SK-N-SH (cell line): Measurements from ENCODE around the gene TCL1A. TPM values are rescaled to one million over a fixed set of nuclear protein-coding genes. Genes with fewer than 3 reads are reported as not detected.

Experiments used
- CTCF ChIA-PET: fragments of 300-600, 350-600 bp; formaldehyde crosslinking; extraction: SDS; loops from one replicate; lab custom pipeline; 2021; lab: Yijun Ruan, JAX
- POLR2A ChIA-PET: fragments of 350-600 bp; sonication (Branson Sonifier 250); formaldehyde crosslinking; extraction: SDS; loops from one replicate; lab custom pipeline; 2020; ENCODE audit warnings: antibody characterized with exemption, inconsistent platforms; lab: Yijun Ruan, JAX
- DNase-seq: peaks from one replicate; pipeline ENCODE4 v3.0.0; 2012
- H2AFZ ChIP-seq: fragments of 200-600 bp; sonication (generic); 2 replicates; pipeline ENCODE4 v1.8.1; 2016; ENCODE audit warnings: antibody characterized with exemption, mild to moderate bottlenecking, low read depth
- H3F3A ChIP-seq: fragments of 200-600 bp; sonication (generic); replicated peaks from 2 replicates; pipeline ENCODE3; 2016; ENCODE audit warnings: antibody characterized with exemption, mild to moderate bottlenecking; ENCODE audit not compliant: insufficient read depth
- H3K27ac ChIP-seq, 2 experiments: fragments of 200-500 bp in 1 of 2; fragments of 200-600 bp in 1 of 2; sonication (Bioruptor generic) in 1 of 2; sonication (generic), shearing (Covaris generic) in 1 of 2; 2 replicates each; pipeline versions ENCODE4 v1.5.1 to v1.6.1; 2014 to 2016; ENCODE audit warnings: low read depth in 2 of 2, inconsistent platforms in 1 of 2, low read length in 1 of 2, mild to moderate bottlenecking in 1 of 2, mixed read lengths in 1 of 2
- H3K27me3 ChIP-seq: fragments of 200-600 bp; sonication (generic), shearing (Covaris generic); 2 replicates; pipeline ENCODE4 v1.6.1; 2016; ENCODE audit warnings: mixed run types; ENCODE audit not compliant: insufficient read depth
- H3K36me3 ChIP-seq, 2 experiments: fragments of 200-500 bp in 1 of 2; fragments of 200-600 bp in 1 of 2; sonication (Bioruptor generic) in 1 of 2; sonication (generic) in 1 of 2; replicated peaks in 1 of 2; 2 replicates each; pipeline versions ENCODE3 to v1.5.1; 2014 to 2016; ENCODE audit warnings: low read length in 1 of 2, mild to moderate bottlenecking in 1 of 2; ENCODE audit not compliant: insufficient read depth in 2 of 2, control insufficient read depth in 1 of 2
- H3K4me1 ChIP-seq, 2 experiments: fragments of 200-500 bp in 1 of 2; fragments of 200-600 bp in 1 of 2; sonication (Bioruptor generic) in 1 of 2; sonication (generic), shearing (Covaris generic) in 1 of 2; 2 replicates each; pipeline versions ENCODE4 v1.5.1 to v1.6.1; 2014 to 2016; ENCODE audit warnings: low read depth in 1 of 2, low read length in 1 of 2, mixed run types in 1 of 2; ENCODE audit not compliant: insufficient read depth in 2 of 2, control insufficient read depth in 1 of 2
- H3K4me2 ChIP-seq: fragments of 200-600 bp; sonication (generic), shearing (Covaris generic); 2 replicates; pipeline ENCODE4 v1.6.1; 2017; ENCODE audit warnings: mixed run types
- H3K4me3 ChIP-seq, 2 experiments: fragments of 200-500 bp in 1 of 2; fragments of 200-600 bp in 1 of 2; sonication (Bioruptor generic) in 1 of 2; sonication (generic), shearing (Covaris generic) in 1 of 2; 2 replicates each; pipeline versions ENCODE4 v1.5.1 to v1.8.1; 2014 to 2016; ENCODE audit warnings: low read depth in 2 of 2, inconsistent platforms in 1 of 2, low read length in 1 of 2, mild to moderate bottlenecking in 1 of 2, mixed read lengths in 1 of 2, moderate library complexity in 1 of 2
- H3K79me2 ChIP-seq: fragments of 200-600 bp; sonication (generic); 2 replicates; pipeline ENCODE4 v1.8.1; 2017; ENCODE audit warnings: mild to moderate bottlenecking; ENCODE audit not compliant: insufficient read depth
- H3K9ac ChIP-seq: fragments of 200-600 bp; sonication (generic); 2 replicates; pipeline ENCODE4 v1.6.1; 2017; ENCODE audit warnings: mixed run types
- H3K9me2 ChIP-seq: fragments of 200-600 bp; sonication (generic); 2 replicates; pipeline ENCODE4 v1.6.1; 2017; ENCODE audit warnings: mixed run types
- H3K9me3 ChIP-seq: fragments of 200-600 bp; sonication (generic); 2 replicates; pipeline ENCODE4 v1.6.1; 2017; ENCODE audit warnings: mixed run types, mild to moderate bottlenecking, moderate library complexity
- H4K20me1 ChIP-seq: fragments of 200-600 bp; sonication (generic); 2 replicates; pipeline ENCODE4 v1.6.1; 2017; ENCODE audit warnings: mild to moderate bottlenecking, mixed run types; ENCODE audit not compliant: insufficient read depth
- ELF1 ChIP-seq: IDR thresholded peaks from 2 replicates; pipeline ENCODE4 v1.4.0; 2012
- EP300 ChIP-seq, 2 experiments: IDR thresholded peaks; 2 replicates each; pipeline versions ENCODE4 v1.4.0 to v1.6.1; 2012; ENCODE audit warnings: borderline replicate concordance in 1 of 2, low read depth in 1 of 2, low read length in 1 of 2
- GATA2 ChIP-seq: sonication (generic); formaldehyde crosslinking; IDR thresholded peaks from 2 replicates; pipeline ENCODE4 v1.5.0; 2020; ENCODE audit warnings: mild to moderate bottlenecking, missing genetic modification reagents
- NFIC ChIP-seq: IDR thresholded peaks from 2 replicates; pipeline ENCODE4 v1.4.0; 2012; ENCODE audit warnings: borderline replicate concordance
- RFX5 ChIP-seq: IDR thresholded peaks from 2 replicates; pipeline ENCODE4 v1.6.1; 2012; ENCODE audit warnings: mild to moderate bottlenecking, improper control_type of control experiment, low read length
- RXRA ChIP-seq: IDR thresholded peaks from 2 replicates; pipeline ENCODE4 v1.4.0; 2012; ENCODE audit warnings: low read depth, mild to moderate bottlenecking, borderline replicate concordance
- TAF1 ChIP-seq: IDR thresholded peaks from 2 replicates; pipeline ENCODE4 v1.6.1; 2012; ENCODE audit warnings: low read depth, mild to moderate bottlenecking, low read length, moderate library complexity, borderline replicate concordance
- WGBS: methylation state at CpG from one replicate; pipeline ENCODE4 v1.1.6; 2017; ENCODE audit warnings: low lambda C conversion rate; 5-methylcytosine and 5-hydroxymethylcytosine counted together
- polyA plus RNA-seq, 3 experiments: library from polyadenylated mRNA; depleted of rRNA; stranded (reverse); fragments of >200 nt; gene quantifications; 2 replicates each; pipeline ENCODE4 v1.2.3, GENCODE V29; 2012
- TF ChIP-seq, protein P1 (sequence below): fragments of 150-350 bp; IDR thresholded peaks from 2 replicates; pipeline ENCODE4 v1.6.1; 2017; ENCODE audit warnings: antibody characterized with exemption, low read length, low read depth, borderline replicate concordance
- TF ChIP-seq, protein P2 (sequence below): fragments of 150-350 bp; IDR thresholded peaks from 2 replicates; pipeline ENCODE4 v1.6.1; 2016; ENCODE audit warnings: mild to moderate bottlenecking, low read depth, low read length
- TF ChIP-seq, protein P3 (sequence below): IDR thresholded peaks from 2 replicates; pipeline ENCODE4 v1.4.0; 2012; ENCODE audit warnings: low read depth, borderline replicate concordance
- TF ChIP-seq, protein P4 (sequence below): IDR thresholded peaks from 2 replicates; pipeline ENCODE4 v1.6.1; 2012; ENCODE audit warnings: mild to moderate bottlenecking, low read depth, low read length, moderate library complexity

The TCL1A gene
- polyA plus RNA-seq, 1 of the 3 experiments (the other 2 are of a cell fraction) = not detected

DNA sequence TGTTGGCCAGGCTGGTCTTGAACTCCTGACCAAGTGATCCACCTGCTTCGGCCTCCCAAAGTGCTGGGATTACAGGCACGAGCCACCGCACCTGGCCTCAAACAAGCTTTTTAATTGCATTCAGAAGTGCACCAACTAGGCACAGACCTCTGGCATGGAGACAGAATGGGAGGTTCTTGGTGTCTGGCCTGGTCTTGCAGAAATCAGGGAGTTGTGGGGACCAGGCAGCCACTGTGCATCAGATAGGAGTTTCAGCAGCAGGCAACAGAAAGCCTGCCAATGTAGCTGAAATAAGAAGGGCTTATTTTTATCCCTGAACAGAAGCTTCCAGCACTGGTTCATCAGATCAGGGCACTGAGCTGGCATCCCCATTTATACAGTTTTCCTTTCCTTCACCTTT lies 49.9 kb downstream of the TCL1A start:
- TF ChIP-seq, protein P1, sequence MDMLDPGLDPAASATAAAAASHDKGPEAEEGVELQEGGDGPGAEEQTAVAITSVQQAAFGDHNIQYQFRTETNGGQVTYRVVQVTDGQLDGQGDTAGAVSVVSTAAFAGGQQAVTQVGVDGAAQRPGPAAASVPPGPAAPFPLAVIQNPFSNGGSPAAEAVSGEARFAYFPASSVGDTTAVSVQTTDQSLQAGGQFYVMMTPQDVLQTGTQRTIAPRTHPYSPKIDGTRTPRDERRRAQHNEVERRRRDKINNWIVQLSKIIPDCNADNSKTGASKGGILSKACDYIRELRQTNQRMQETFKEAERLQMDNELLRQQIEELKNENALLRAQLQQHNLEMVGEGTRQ = no peak
- TF ChIP-seq, protein P2, sequence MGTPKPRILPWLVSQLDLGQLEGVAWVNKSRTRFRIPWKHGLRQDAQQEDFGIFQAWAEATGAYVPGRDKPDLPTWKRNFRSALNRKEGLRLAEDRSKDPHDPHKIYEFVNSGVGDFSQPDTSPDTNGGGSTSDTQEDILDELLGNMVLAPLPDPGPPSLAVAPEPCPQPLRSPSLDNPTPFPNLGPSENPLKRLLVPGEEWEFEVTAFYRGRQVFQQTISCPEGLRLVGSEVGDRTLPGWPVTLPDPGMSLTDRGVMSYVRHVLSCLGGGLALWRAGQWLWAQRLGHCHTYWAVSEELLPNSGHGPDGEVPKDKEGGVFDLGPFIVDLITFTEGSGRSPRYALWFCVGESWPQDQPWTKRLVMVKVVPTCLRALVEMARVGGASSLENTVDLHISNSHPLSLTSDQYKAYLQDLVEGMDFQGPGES = no peak
- TF ChIP-seq NFIC = no peak
- TF ChIP-seq GATA2 (CRISPR knock-in tag) = no peak
- TF ChIP-seq, protein P3, sequence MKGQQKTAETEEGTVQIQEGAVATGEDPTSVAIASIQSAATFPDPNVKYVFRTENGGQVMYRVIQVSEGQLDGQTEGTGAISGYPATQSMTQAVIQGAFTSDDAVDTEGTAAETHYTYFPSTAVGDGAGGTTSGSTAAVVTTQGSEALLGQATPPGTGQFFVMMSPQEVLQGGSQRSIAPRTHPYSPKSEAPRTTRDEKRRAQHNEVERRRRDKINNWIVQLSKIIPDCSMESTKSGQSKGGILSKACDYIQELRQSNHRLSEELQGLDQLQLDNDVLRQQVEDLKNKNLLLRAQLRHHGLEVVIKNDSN = no peak
- no peak for TF ChIP-seq RXRA
- no peak for TF ChIP-seq RFX5
- no peak for TF ChIP-seq TAF1
- TF ChIP-seq, protein P4, sequence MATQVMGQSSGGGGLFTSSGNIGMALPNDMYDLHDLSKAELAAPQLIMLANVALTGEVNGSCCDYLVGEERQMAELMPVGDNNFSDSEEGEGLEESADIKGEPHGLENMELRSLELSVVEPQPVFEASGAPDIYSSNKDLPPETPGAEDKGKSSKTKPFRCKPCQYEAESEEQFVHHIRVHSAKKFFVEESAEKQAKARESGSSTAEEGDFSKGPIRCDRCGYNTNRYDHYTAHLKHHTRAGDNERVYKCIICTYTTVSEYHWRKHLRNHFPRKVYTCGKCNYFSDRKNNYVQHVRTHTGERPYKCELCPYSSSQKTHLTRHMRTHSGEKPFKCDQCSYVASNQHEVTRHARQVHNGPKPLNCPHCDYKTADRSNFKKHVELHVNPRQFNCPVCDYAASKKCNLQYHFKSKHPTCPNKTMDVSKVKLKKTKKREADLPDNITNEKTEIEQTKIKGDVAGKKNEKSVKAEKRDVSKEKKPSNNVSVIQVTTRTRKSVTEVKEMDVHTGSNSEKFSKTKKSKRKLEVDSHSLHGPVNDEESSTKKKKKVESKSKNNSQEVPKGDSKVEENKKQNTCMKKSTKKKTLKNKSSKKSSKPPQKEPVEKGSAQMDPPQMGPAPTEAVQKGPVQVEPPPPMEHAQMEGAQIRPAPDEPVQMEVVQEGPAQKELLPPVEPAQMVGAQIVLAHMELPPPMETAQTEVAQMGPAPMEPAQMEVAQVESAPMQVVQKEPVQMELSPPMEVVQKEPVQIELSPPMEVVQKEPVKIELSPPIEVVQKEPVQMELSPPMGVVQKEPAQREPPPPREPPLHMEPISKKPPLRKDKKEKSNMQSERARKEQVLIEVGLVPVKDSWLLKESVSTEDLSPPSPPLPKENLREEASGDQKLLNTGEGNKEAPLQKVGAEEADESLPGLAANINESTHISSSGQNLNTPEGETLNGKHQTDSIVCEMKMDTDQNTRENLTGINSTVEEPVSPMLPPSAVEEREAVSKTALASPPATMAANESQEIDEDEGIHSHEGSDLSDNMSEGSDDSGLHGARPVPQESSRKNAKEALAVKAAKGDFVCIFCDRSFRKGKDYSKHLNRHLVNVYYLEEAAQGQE = no peak
- no peak for TF ChIP-seq EP300 (IDR thresholded peaks at IDR 0.05; ENCODE audit: borderline replicate concordance in 1 of 2, low read depth in 1 of 2, low read length in 1 of 2)
- TF ChIP-seq ELF1 = no peak
- Histone ChIP-seq H3K4me1 (peaks cover 0 to 18% of the 10 kb centered on the region in 2 experiments; a peak in 1 of 4 replicates), H3K27me3 (no peaks in the 10 kb centered on the region), H3K79me2 (no peaks in the 10 kb centered on the region), H2AFZ (no peak overlapping the region), H3K36me3 (no peaks in the 10 kb centered on the region), H4K20me1 (no peaks in the 10 kb centered on the region), H3K4me3 (no peak overlapping the region), H3K9me3 (no peaks in the 10 kb centered on the region), H3F3A (no peaks in the 10 kb centered on the region), H3K27ac (no peak overlapping the region; a peak in 1 of 4 replicates), H3K9ac (no peak overlapping the region), H3K4me2 (no peak overlapping the region), H3K9me2 (no peaks in the 10 kb centered on the region)
- CTCF ChIA-PET = interaction anchor here (0.7 to 1.3 kb wide), 2 partner anchors 8 to 16 kb away, joined by 3 to 6 read pairs; no protein-coding TSS in a partner anchor
- POLR2A ChIA-PET = no interaction called here
- WGBS = no CpG with 5 or more reads among the region's 3 CpGs
- no peak for DNase-seq
